CD8-positive, alpha-beta memory T cell (primary cell): ENCODE measurements around the gene TAOK2. TPM values are rescaled to one million over a fixed set of nuclear protein-coding genes. Genes with fewer than 3 reads are reported as not detected.
"Not testable (repeated sequence)": the region's sequence is repeated elsewhere in the genome, so short reads cannot be mapped to it uniquely, and the experiment has no call there.

ENCODE experiments used
- CTCF ChIA-PET: fragments of 350-600 bp; sonication (Branson Sonifier 250); formaldehyde crosslinking; loops from one replicate; lab custom pipeline; 2021; ENCODE audit warnings: antibody characterized with exemption; lab: Charles Lee
- POLR2A ChIA-PET: fragments of 350-600 bp; sonication (Branson Sonifier 250); formaldehyde crosslinking; loops from one replicate; lab custom pipeline; 2021; ENCODE audit warnings: antibody characterized with exemption; lab: Charles Lee
- DNase-seq, 5 donors: peaks; one replicate each; pipeline versions ENCODE4 v3.0.0 to v3.0.0-alpha.2; 2020 to 2022; ENCODE audit warnings: mixed read lengths in 1 of 5
- H3K27ac ChIP-seq: one replicate; pipeline ENCODE4 v1.7.0; 2013; ENCODE audit warnings: low read depth, mild to moderate bottlenecking, low read length, moderate library complexity
- H3K27me3 ChIP-seq: 2 replicates; pipeline ENCODE4 v1.7.0; 2013; ENCODE audit warnings: low read length, mild to moderate bottlenecking; ENCODE audit not compliant: insufficient read depth, poor library complexity, severe bottlenecking
- H3K36me3 ChIP-seq: 2 replicates; pipeline ENCODE4 v1.7.0; 2013; ENCODE audit warnings: mild to moderate bottlenecking, low read length, moderate library complexity; ENCODE audit not compliant: insufficient read depth
- H3K4me1 ChIP-seq: 2 replicates; pipeline ENCODE4 v1.7.0; 2013; ENCODE audit warnings: mild to moderate bottlenecking, low read length, moderate library complexity; ENCODE audit not compliant: insufficient read depth
- H3K4me3 ChIP-seq: 2 replicates; pipeline ENCODE4 v1.7.0; 2013; ENCODE audit warnings: mild to moderate bottlenecking, low read length
- H3K9me3 ChIP-seq: 2 replicates; pipeline ENCODE4 v1.7.0; 2013; ENCODE audit warnings: mild to moderate bottlenecking, low read length
- H3K27ac Mint-ChIP-seq, 8 donors: one replicate each; pipeline ENCODE4 v1.8.0; 2020 to 2021; ENCODE audit warnings: mixed read lengths in 8 of 8, mild to moderate bottlenecking in 6 of 8, inconsistent platforms in 3 of 8, moderate library complexity in 3 of 8
- H3K27me3 Mint-ChIP-seq, 2 donors: one replicate each; pipeline ENCODE4 v1.8.0; 2020 to 2021; ENCODE audit warnings: mixed read lengths in 2 of 2, mild to moderate bottlenecking in 1 of 2, moderate library complexity in 1 of 2
- H3K36me3 Mint-ChIP-seq, 3 donors: one replicate each; pipeline ENCODE4 v1.8.0; 2020 to 2021; ENCODE audit warnings: mixed read lengths in 3 of 3, inconsistent platforms in 1 of 3, mild to moderate bottlenecking in 1 of 3
- H3K4me1 Mint-ChIP-seq, 3 donors: one replicate each; pipeline ENCODE4 v1.8.0; 2020 to 2021; ENCODE audit warnings: mixed read lengths in 3 of 3, inconsistent platforms in 1 of 3, mild to moderate bottlenecking in 1 of 3
- H3K4me3 Mint-ChIP-seq, 7 donors: one replicate each; pipeline ENCODE4 v1.8.0; 2020 to 2021; ENCODE audit warnings: mixed read lengths in 7 of 7, mild to moderate bottlenecking in 6 of 7, moderate library complexity in 4 of 7, inconsistent platforms in 2 of 7
- H3K9me3 Mint-ChIP-seq, 5 donors: one replicate each; pipeline ENCODE4 v1.8.0; 2020 to 2022; ENCODE audit warnings: mixed read lengths in 5 of 5, mild to moderate bottlenecking in 3 of 5, moderate library complexity in 2 of 5, inconsistent platforms in 1 of 5
- polyA plus RNA-seq: library from polyadenylated mRNA; unstranded; fragments of 300-500 nt; fragmentation: Illumina TruSeq; gene quantifications from one replicate; pipeline ENCODE4 v1.2.3, GENCODE V29; 2021
- total RNA-seq, 2 experiments: library from RNA; stranded (reverse); gene quantifications; one replicate each; pipeline ENCODE4 v1.2.3, GENCODE V29; 2021

TAOK2 gene
- total and polyA plus RNA-seq, 3 experiments from 2014 or later: 7.1 to 44.3 (median 41.8) TPM

DNA sequence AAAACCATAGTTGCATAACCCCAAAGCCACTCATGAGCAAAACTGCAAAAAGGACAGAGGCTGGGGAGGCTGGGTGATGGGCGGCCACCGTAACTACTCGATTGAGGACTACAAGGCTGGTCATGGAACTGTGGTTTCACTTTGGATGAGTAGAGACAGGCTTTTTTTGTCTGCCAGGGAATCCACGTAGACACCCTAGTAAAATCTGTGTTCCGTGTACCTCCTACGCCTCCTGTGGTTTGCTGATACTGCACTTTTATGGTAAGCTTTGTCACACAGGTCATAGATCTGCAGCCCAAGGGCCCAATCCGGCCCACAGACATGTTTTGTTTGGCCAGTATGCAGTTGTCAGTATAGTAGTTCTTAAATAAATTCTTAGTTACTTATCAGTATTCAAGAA, 59.6 kb downstream of the TAOK2 start:
- Mint-ChIP-seq H3K9me3 (no peaks in the 10 kb centered on the region), H3K4me1 (peaks cover 0 to 10% (median 5%) of the 10 kb centered on the region in 3 donors), H3K36me3 (no peaks in the 10 kb centered on the region), H3K4me3 (no peak overlapping the region), H3K27me3 (peaks cover 28 to 49% of the 10 kb centered on the region in 2 donors), H3K27ac (no peak overlapping the region)
- Histone ChIP-seq H3K4me1 (peaks cover 4% of the 10 kb centered on the region), H3K36me3 (no peaks in the 10 kb centered on the region), H3K27me3 (peaks cover 44% of the 10 kb centered on the region), H3K9me3 (no peaks in the 10 kb centered on the region), H3K27ac (no peak overlapping the region), H3K4me3 (no peak overlapping the region)
- DNase-seq: no peak
- POLR2A ChIA-PET: no interaction called here
- CTCF ChIA-PET: interaction anchor here (1.2 to 3.7 kb wide), 2 partner anchors 10 to 27 kb away, joined by 4 to 19 read pairs; no protein-coding TSS in a partner anchor

DNA sequence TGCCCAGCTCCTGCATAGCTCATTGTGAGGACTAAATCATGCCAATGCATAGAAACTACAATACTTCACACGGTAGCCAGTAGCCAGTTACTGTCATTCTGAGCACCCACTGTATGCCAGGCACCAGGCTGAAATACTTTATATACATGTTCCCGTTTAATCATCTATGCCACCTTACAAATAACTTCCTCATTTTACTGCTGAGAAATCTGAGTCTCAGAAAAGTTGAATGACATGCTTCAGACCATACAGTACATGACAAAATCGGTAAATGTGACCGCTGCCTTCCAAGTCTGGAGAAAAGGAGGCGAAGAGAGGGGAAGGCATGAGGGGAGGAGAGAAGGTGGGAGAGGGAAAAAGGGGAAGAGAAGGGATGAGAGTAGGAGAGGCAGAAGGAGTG, 66.6 kb downstream of the TAOK2 start:
- Mint-ChIP-seq H3K4me3 (no peak overlapping the region), H3K4me1 (no peaks in the 10 kb centered on the region), H3K27ac (peak overlapping the region in 1 of 8 donors; percentile 87), H3K27me3 (peaks cover 3 to 18% of the 10 kb centered on the region in 2 donors), H3K36me3 (no peaks in the 10 kb centered on the region), H3K9me3 (no peaks in the 10 kb centered on the region)
- Histone ChIP-seq H3K4me3 (no peak overlapping the region), H3K27ac (no peak overlapping the region), H3K9me3 (no peaks in the 10 kb centered on the region), H3K36me3 (no peaks in the 10 kb centered on the region), H3K27me3 (no peaks in the 10 kb centered on the region), H3K4me1 (no peaks in the 10 kb centered on the region)
- no peak for DNase-seq
- ChIA-PET POLR2A (no interaction called here), CTCF (interaction anchor here (1.0 kb wide), 1 partner anchor 25 kb away, joined by 3 read pairs; the partner anchor contains the start of gene ALDOA)

DNA sequence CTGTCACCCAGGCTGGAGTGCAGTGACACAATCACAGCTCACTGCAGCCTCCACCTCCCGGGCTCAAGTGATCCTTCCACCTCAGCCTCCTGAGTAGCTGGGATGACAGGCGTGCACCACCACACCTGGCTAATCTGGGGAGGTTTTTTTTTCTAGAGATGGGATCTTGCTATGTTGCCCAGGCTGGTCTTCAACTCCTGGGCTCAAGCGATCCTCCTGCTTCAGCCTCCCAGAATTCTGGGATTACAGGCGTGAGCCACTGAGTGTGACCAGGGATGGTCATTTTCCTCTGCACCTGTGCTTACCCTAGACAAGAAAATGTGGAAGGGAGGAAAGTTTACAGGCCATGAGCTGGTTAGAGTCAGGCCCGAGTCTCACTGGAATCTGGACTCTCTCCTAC, 67.0 kb downstream of the TAOK2 start:
- H3K4me3 ChIP-seq, H3K36me3 ChIP-seq, POLR2A ChIA-PET, H3K27ac ChIP-seq, DNase-seq, H3K4me3 Mint-ChIP-seq, H3K4me1 Mint-ChIP-seq, H3K27me3 ChIP-seq, H3K36me3 Mint-ChIP-seq, H3K4me1 ChIP-seq, H3K9me3 Mint-ChIP-seq, H3K27ac Mint-ChIP-seq, H3K9me3 ChIP-seq: not testable (repeated sequence)
- peaks cover 3 to 15% of the 10 kb centered on the region in 2 donors for H3K27me3 Mint-ChIP-seq
- CTCF ChIA-PET: interaction anchor here (1.0 kb wide), 1 partner anchor 24 kb away, joined by 3 read pairs; the partner anchor contains the start of gene ALDOA

DNA sequence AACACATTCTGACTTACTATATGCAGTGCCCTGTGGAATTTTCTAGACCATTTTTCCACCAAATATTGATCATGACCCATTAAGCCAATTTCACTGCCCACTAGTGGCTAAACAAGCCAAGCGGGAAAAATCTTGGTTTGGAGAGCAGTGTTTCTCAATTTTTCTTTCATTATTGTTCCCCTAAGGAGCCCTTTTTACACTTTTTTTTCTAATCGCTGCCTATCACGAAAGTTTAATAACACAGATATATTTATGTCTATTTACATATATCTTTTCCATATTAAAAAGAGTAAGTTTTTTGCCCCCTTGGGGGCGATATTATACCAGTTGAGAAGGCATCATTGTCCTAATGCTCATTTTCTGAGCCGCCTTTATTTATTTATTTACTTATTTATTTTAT, 68.2 kb downstream of the TAOK2 start:
- H3K4me1 ChIP-seq: no peaks in the 10 kb centered on the region
- Mint-ChIP-seq H3K27me3 (peaks cover 3 to 11% of the 10 kb centered on the region in 2 donors), H3K4me3 (no peak overlapping the region), H3K4me1 (no peaks in the 10 kb centered on the region), H3K36me3 (no peaks in the 10 kb centered on the region), H3K9me3 (no peaks in the 10 kb centered on the region), H3K27ac (peak overlapping the region in 1 of 8 donors; percentile 47)
- no peaks in the 10 kb centered on the region for H3K36me3 ChIP-seq
- ChIA-PET POLR2A (no interaction called here), CTCF (interaction anchor here (0.6 to 3.4 kb wide), 3 partner anchors 9 to 81 kb away, joined by 3 to 19 read pairs (median 3); partner anchors contain the start of gene TLCD3B)
- H3K27ac ChIP-seq: no peak overlapping the region
- H3K9me3 ChIP-seq: no peaks in the 10 kb centered on the region
- no peaks in the 10 kb centered on the region for H3K27me3 ChIP-seq
- no peak for DNase-seq
- no peak overlapping the region for H3K4me3 ChIP-seq

Other genes starting within 250 kb of the TAOK2 start
- 10 to 100 TPM; 32.3 to 33.3 TPM for gene C16orf54, start 227.9 kb upstream of the TAOK2 start, total RNA-seq
- 45.0 TPM for gene C16orf54, start 227.9 kb upstream of the TAOK2 start, polyA plus RNA-seq
- gene ZG16, start 195.6 kb upstream of the TAOK2 start, total RNA-seq: not detected
- not detected for gene ZG16, start 195.6 kb upstream of the TAOK2 start, polyA plus RNA-seq
- 100 to 1,000 TPM; 118 to 131 TPM for gene KIF22, start 183.1 kb upstream of the TAOK2 start, total RNA-seq
- 61.2 TPM for gene KIF22, start 183.1 kb upstream of the TAOK2 start, polyA plus RNA-seq
- 100 to 1,000 TPM; 455 to 478 TPM for gene MAZ, start 167.3 kb upstream of the TAOK2 start, total RNA-seq
- 85.7 TPM for gene MAZ, start 167.3 kb upstream of the TAOK2 start, polyA plus RNA-seq
- gene PRRT2, start 161.7 kb upstream of the TAOK2 start, total RNA-seq: 1 to 10 TPM; 1.2 to 1.3 TPM
- 0.18 TPM for gene PRRT2, start 161.7 kb upstream of the TAOK2 start, polyA plus RNA-seq
- 10 to 100 TPM; 41.9 to 44.3 TPM for gene PAGR1, start 157.7 kb upstream of the TAOK2 start, total RNA-seq
- gene PAGR1, start 157.7 kb upstream of the TAOK2 start, polyA plus RNA-seq: 53.1 TPM
- 10 to 100 TPM; 54.5 to 55.4 TPM for gene MVP, start 153.4 kb upstream of the TAOK2 start, total RNA-seq
- 155 TPM for gene MVP, start 153.4 kb upstream of the TAOK2 start, polyA plus RNA-seq
- gene CDIPT, start 110.6 kb upstream of the TAOK2 start, total RNA-seq: 10 to 100 TPM; 63.9 to 68.4 TPM
- gene CDIPT, start 110.6 kb upstream of the TAOK2 start, polyA plus RNA-seq: 109 TPM
- gene SEZ6L2, start 74.3 kb upstream of the TAOK2 start, total RNA-seq: under 1 TPM; 0.07 to 0.15 TPM
- not detected for gene SEZ6L2, start 74.3 kb upstream of the TAOK2 start, polyA plus RNA-seq
- gene ASPHD1, start 73.4 kb upstream of the TAOK2 start, total RNA-seq: 1 to 10 TPM; 1.2 to 1.7 TPM
- not detected for gene ASPHD1, start 73.4 kb upstream of the TAOK2 start, polyA plus RNA-seq
- 10 to 100 TPM; 35.7 to 37.1 TPM for gene KCTD13, start 47.6 kb upstream of the TAOK2 start, total RNA-seq
- gene KCTD13, start 47.6 kb upstream of the TAOK2 start, polyA plus RNA-seq: 15.9 TPM
- gene TMEM219, start 11.8 kb upstream of the TAOK2 start, total RNA-seq: 10 to 100 TPM; 36.8 to 43.4 TPM
- 168 TPM for gene TMEM219, start 11.8 kb upstream of the TAOK2 start, polyA plus RNA-seq
- gene HIRIP3, start 21.7 kb downstream of the TAOK2 start, total RNA-seq: 10 to 100 TPM; 45.6 to 48.0 TPM
- gene HIRIP3, start 21.7 kb downstream of the TAOK2 start, polyA plus RNA-seq: 22.0 TPM
- 100 to 1,000 TPM; 121 to 123 TPM for gene INO80E, start 22.4 kb downstream of the TAOK2 start, total RNA-seq
- gene INO80E, start 22.4 kb downstream of the TAOK2 start, polyA plus RNA-seq: 6.5 TPM
- under 1 TPM; 0.13 to 0.42 TPM for gene DOC2A, start 37.2 kb downstream of the TAOK2 start, total RNA-seq
- not detected for gene DOC2A, start 37.2 kb downstream of the TAOK2 start, polyA plus RNA-seq
- not detected for gene C16orf92, start 49.3 kb downstream of the TAOK2 start, total RNA-seq
- not detected for gene C16orf92, start 49.3 kb downstream of the TAOK2 start, polyA plus RNA-seq
- under 1 TPM; 0.55 to 0.84 TPM for gene TLCD3B, start 57.4 kb downstream of the TAOK2 start, total RNA-seq
- not detected for gene TLCD3B, start 57.4 kb downstream of the TAOK2 start, polyA plus RNA-seq
- 1,000 to 10,000 TPM; 1,907 to 1,909 TPM for gene ALDOA, start 91.9 kb downstream of the TAOK2 start, total RNA-seq
- 1,157 TPM for gene ALDOA, start 91.9 kb downstream of the TAOK2 start, polyA plus RNA-seq
- gene PPP4C, start 102.1 kb downstream of the TAOK2 start, total RNA-seq: 100 to 1,000 TPM; 137 to 149 TPM
- 201 TPM for gene PPP4C, start 102.1 kb downstream of the TAOK2 start, polyA plus RNA-seq
- gene TBX6, start 118.1 kb downstream of the TAOK2 start, total RNA-seq: under 1 TPM; 0.71 to 0.83 TPM
- gene TBX6, start 118.1 kb downstream of the TAOK2 start, polyA plus RNA-seq: not detected
- gene YPEL3, start 122.3 kb downstream of the TAOK2 start, total RNA-seq: 10 to 100 TPM; 32.6 to 36.1 TPM
- gene YPEL3, start 122.3 kb downstream of the TAOK2 start, polyA plus RNA-seq: 326 TPM
- gene GDPD3, start 139.7 kb downstream of the TAOK2 start, total RNA-seq: 1 to 10 TPM; 4.7 to 5.3 TPM
- not detected for gene GDPD3, start 139.7 kb downstream of the TAOK2 start, polyA plus RNA-seq
- gene MAPK3, start 149.4 kb downstream of the TAOK2 start, total RNA-seq: 10 to 100 TPM; 38.3 to 43.0 TPM
- 7.0 TPM for gene MAPK3, start 149.4 kb downstream of the TAOK2 start, polyA plus RNA-seq
- 100 to 1,000 TPM; 889 to 952 TPM for gene CORO1A, start 209.7 kb downstream of the TAOK2 start, total RNA-seq
- gene CORO1A, start 209.7 kb downstream of the TAOK2 start, polyA plus RNA-seq: 1,446 TPM
- gene BOLA2B, start 219.8 kb downstream of the TAOK2 start, total RNA-seq: 100 to 1,000 TPM; 268 to 271 TPM
- gene BOLA2B, start 219.8 kb downstream of the TAOK2 start, polyA plus RNA-seq: 208 TPM
- gene SLX1A, start 220.0 kb downstream of the TAOK2 start, total RNA-seq: 10 to 100 TPM; 63.6 to 70.9 TPM
- 68.8 TPM for gene SLX1A, start 220.0 kb downstream of the TAOK2 start, polyA plus RNA-seq
- gene SULT1A3, start 225.4 kb downstream of the TAOK2 start, total RNA-seq: 10 to 100 TPM; 12.7 to 17.6 TPM
- gene SULT1A3, start 225.4 kb downstream of the TAOK2 start, polyA plus RNA-seq: 1.4 TPM